WTC11 (cell line): ENCODE measurements around the gene CCM2. TPM values are rescaled to one million over a fixed set of nuclear protein-coding genes. Genes with fewer than 3 reads are reported as not detected.

Source experiments
- ATF1 ChIP-seq: sonication (generic); formaldehyde crosslinking; IDR thresholded peaks from 2 replicates; pipeline ENCODE4 v1.8.1; 2023; ENCODE audit warnings: mild to moderate bottlenecking, moderate library complexity, missing genetic modification reagents
- ATF3 ChIP-seq: sonication (generic); formaldehyde crosslinking; conservative IDR thresholded peaks from 2 replicates; pipeline ENCODE4 v1.8.1; 2022; ENCODE audit warnings: mild to moderate bottlenecking, missing genetic modification reagents
- CREM ChIP-seq: sonication (generic); formaldehyde crosslinking; IDR thresholded peaks from 2 replicates; pipeline ENCODE4 v1.8.1; 2022; ENCODE audit warnings: mild to moderate bottlenecking, missing genetic modification reagents, moderate library complexity
- E2F4 ChIP-seq: sonication (generic); formaldehyde crosslinking; IDR thresholded peaks from 2 replicates; pipeline ENCODE4 v1.8.1; 2022; ENCODE audit warnings: low read depth, mild to moderate bottlenecking, moderate library complexity, missing genetic modification reagents, borderline replicate concordance
- ELF4 ChIP-seq: sonication (generic); formaldehyde crosslinking; IDR thresholded peaks from 2 replicates; pipeline ENCODE4 v1.8.1; 2022; ENCODE audit warnings: low read depth, mild to moderate bottlenecking, moderate library complexity, missing genetic modification reagents
- FOXJ3 ChIP-seq: sonication (generic); formaldehyde crosslinking; IDR thresholded peaks from 2 replicates; pipeline ENCODE4 v1.9.0; 2021; ENCODE audit warnings: missing genetic modification reagents, mild to moderate bottlenecking, borderline replicate concordance
- MLX ChIP-seq: sonication (generic); formaldehyde crosslinking; IDR thresholded peaks from 2 replicates; pipeline ENCODE4 v1.8.1; 2023; ENCODE audit warnings: mild to moderate bottlenecking, missing genetic modification reagents, moderate library complexity
- NFATC4 ChIP-seq: fragments of 250-450 bp; sonication (Bioruptor Pico); IDR thresholded peaks from 2 replicates; pipeline ENCODE4 v1.9.0; 2021; ENCODE audit warnings: mild to moderate bottlenecking
- NR1H2 ChIP-seq: sonication (generic); formaldehyde crosslinking; IDR thresholded peaks from 2 replicates; pipeline ENCODE4 v1.9.0; 2021; ENCODE audit warnings: mild to moderate bottlenecking, moderate library complexity, missing genetic modification reagents
- NR3C1 ChIP-seq: sonication (generic); formaldehyde crosslinking; conservative IDR thresholded peaks from 2 replicates; pipeline ENCODE4 v1.8.1; 2023; ENCODE audit warnings: low read depth, mild to moderate bottlenecking, missing genetic modification reagents
- RELA ChIP-seq: sonication (generic); formaldehyde crosslinking; IDR thresholded peaks from 2 replicates; pipeline ENCODE4 v1.8.1; 2022; ENCODE audit warnings: missing genetic modification reagents, mild to moderate bottlenecking, borderline replicate concordance
- STAT6 ChIP-seq: sonication (generic); formaldehyde crosslinking; conservative IDR thresholded peaks from 2 replicates; pipeline ENCODE4 v1.8.1; 2023; ENCODE audit warnings: mild to moderate bottlenecking, low read depth, missing genetic modification reagents, moderate library complexity
- TEAD1 ChIP-seq: sonication (generic); formaldehyde crosslinking; IDR thresholded peaks from 2 replicates; pipeline ENCODE4 v1.8.0; 2022; ENCODE audit warnings: mild to moderate bottlenecking, missing genetic modification reagents
- TP53 ChIP-seq: sonication (generic); formaldehyde crosslinking; IDR thresholded peaks from 2 replicates; pipeline ENCODE4 v1.8.1; 2023; ENCODE audit warnings: mild to moderate bottlenecking, missing genetic modification reagents
- USF1 ChIP-seq: sonication (generic); formaldehyde crosslinking; IDR thresholded peaks from 2 replicates; pipeline ENCODE4 v1.8.0; 2022; ENCODE audit warnings: mild to moderate bottlenecking, missing genetic modification reagents
- ZMAT4 ChIP-seq: fragments of 250-450 bp; sonication (Bioruptor Pico); IDR thresholded peaks from 2 replicates; pipeline ENCODE4 v1.9.0; 2021; ENCODE audit warnings: mild to moderate bottlenecking
- ZNF121 ChIP-seq: sonication (generic); formaldehyde crosslinking; IDR thresholded peaks from 2 replicates; pipeline ENCODE4 v1.8.0; 2023; ENCODE audit warnings: missing genetic modification reagents
- ZNF138 ChIP-seq: sonication (generic); formaldehyde crosslinking; conservative IDR thresholded peaks from 2 replicates; pipeline ENCODE4 v1.8.1; 2022; ENCODE audit warnings: mild to moderate bottlenecking, moderate library complexity, missing genetic modification reagents
- ZNF281 ChIP-seq: sonication (generic); formaldehyde crosslinking; IDR thresholded peaks from 2 replicates; pipeline ENCODE4 v1.8.0; 2023; ENCODE audit warnings: mild to moderate bottlenecking, missing genetic modification reagents
- ZNF317 ChIP-seq: sonication (generic); formaldehyde crosslinking; IDR thresholded peaks from 2 replicates; pipeline ENCODE4 v1.8.1; 2023; ENCODE audit warnings: low read depth, mild to moderate bottlenecking, moderate library complexity, missing genetic modification reagents, borderline replicate concordance
- ZNF532 ChIP-seq: fragments of 250-450 bp; sonication (Bioruptor Pico); IDR thresholded peaks from 2 replicates; pipeline ENCODE4 v1.9.0; 2021; ENCODE audit warnings: mild to moderate bottlenecking, borderline replicate concordance
- ZNF671 ChIP-seq: fragments of 250-450 bp; sonication (Bioruptor Pico); IDR thresholded peaks from 2 replicates; pipeline ENCODE4 v1.8.0; 2021; ENCODE audit warnings: mild to moderate bottlenecking
- total RNA-seq: library from RNA; stranded (reverse); gene quantifications from 3 replicates; pipeline ENCODE4 v1.2.3, GENCODE V29; 2021

CCM2 gene
- total RNA-seq, 1 experiment from 2014 or later, result 32.7 TPM

- no peak for TF ChIP-seq ZNF532 (CRISPR knock-in tag)
- TF ChIP-seq CREM (CRISPR knock-in tag), result peak; percentile 99
- no peak for TF ChIP-seq E2F4 (CRISPR knock-in tag)
- TF ChIP-seq ATF1 (CRISPR knock-in tag), result peak; percentile 92; the same call in 1 of the 2 replicates
- TF ChIP-seq ZNF138, result no peak
- TF ChIP-seq ELF4, result peak; percentile 81; the same call in 1 of the 2 replicates
- no peak for TF ChIP-seq NFATC4
- TF ChIP-seq USF1, result peak; percentile 70; the same call in 1 of the 2 replicates
- peak; percentile 81; the same call in 1 of the 2 replicates for TF ChIP-seq RELA (CRISPR knock-in tag)
- no peak for TF ChIP-seq ZNF281
- no peak for TF ChIP-seq ZNF671 (CRISPR knock-in tag)
- TF ChIP-seq STAT6 (CRISPR knock-in tag), result no peak
- TF ChIP-seq MLX (CRISPR knock-in tag), result 0 out of 2 replicates have a peak, but pooled peaks have one; percentile 70
- TF ChIP-seq ZNF317 (CRISPR knock-in tag), result peak; percentile 49; the same call in 1 of the 2 replicates
- TF ChIP-seq NR3C1 (CRISPR knock-in tag), result no peak
- no peak for TF ChIP-seq ZMAT4 (CRISPR knock-in tag)
- no peak for TF ChIP-seq ATF3
- no peak for TF ChIP-seq ZNF121 (CRISPR knock-in tag)
- no peak for TF ChIP-seq NR1H2 (CRISPR knock-in tag)
- TF ChIP-seq TEAD1 (CRISPR knock-in tag), result no peak; the same call in 1 of the 2 replicates
- TF ChIP-seq TP53 (CRISPR knock-in tag), result no peak
- TF ChIP-seq FOXJ3, result no peak
Observed at GRCh38 chr7:45111298-45112223, 111.6 kb downstream of the CCM2 start, which contains the start of gene TBRG4 (continued).
